HepG2 (cell line): ENCODE measurements around the gene CUL9. TPM values are rescaled to one million over a fixed set of nuclear protein-coding genes. Genes with fewer than 3 reads are reported as not detected.
A peak's percentile ranks its signal among the peaks of the same experiment; 100 is the strongest.

Source experiments
- CC2D1A ChIP-seq: sonication (generic); formaldehyde crosslinking; IDR thresholded peaks from 2 replicates; pipeline ENCODE4 v1.8.1; 2023; ENCODE audit warnings: mild to moderate bottlenecking, missing genetic modification reagents
- MLX ChIP-seq: IDR thresholded peaks from 2 replicates; pipeline ENCODE4 v1.6.1; 2016
- NFKBIZ ChIP-seq: IDR thresholded peaks from 2 replicates; pipeline ENCODE4 v1.6.1; 2018; ENCODE audit warnings: missing genetic modification reagents, missing compliant biosample characterization
- PCBP1 ChIP-seq: fragments of 200-400 bp; formaldehyde crosslinking; IDR thresholded peaks from 2 replicates; pipeline ENCODE4 v1.6.1; 2017; ENCODE audit warnings: mild to moderate bottlenecking, low read depth, low read length, borderline replicate concordance
- PHF8 ChIP-seq: sonication (generic); formaldehyde crosslinking; IDR thresholded peaks from 2 replicates; pipeline ENCODE4 v1.5.0; 2020; ENCODE audit warnings: missing genetic modification reagents
- PREB ChIP-seq: sonication (generic); formaldehyde crosslinking; IDR thresholded peaks from 2 replicates; pipeline ENCODE4 v1.4.0; 2020; ENCODE audit warnings: missing genetic modification reagents
- SNRNP70 ChIP-seq: fragments of 200-400 bp; formaldehyde crosslinking; IDR thresholded peaks from 2 replicates; pipeline ENCODE4 v1.6.1; 2017; ENCODE audit warnings: mild to moderate bottlenecking, low read depth, low read length, moderate library complexity
- SPEN ChIP-seq: sonication (generic); formaldehyde crosslinking; IDR thresholded peaks from 2 replicates; pipeline ENCODE4 v1.5.1; 2020; ENCODE audit warnings: low read depth, mild to moderate bottlenecking, missing genetic modification reagents
- U2AF2 ChIP-seq: fragments of 200-400 bp; formaldehyde crosslinking; IDR thresholded peaks from 2 replicates; pipeline ENCODE4 v1.6.1; 2017; ENCODE audit warnings: low read depth, mild to moderate bottlenecking, low read length
- ZKSCAN1 ChIP-seq: fragments of 150-350 bp; IDR thresholded peaks from 2 replicates; pipeline ENCODE4 v1.6.1; 2014; ENCODE audit warnings: low read length
- ZNF3 ChIP-seq: IDR thresholded peaks from 2 replicates; pipeline ENCODE4 v1.7.0; 2017; ENCODE audit warnings: inconsistent platforms
- ZNF331 ChIP-seq: sonication (generic); formaldehyde crosslinking; IDR thresholded peaks from 2 replicates; pipeline ENCODE4 v1.4.0; 2020; ENCODE audit warnings: missing genetic modification reagents
- ZNF770 ChIP-seq: sonication (generic); formaldehyde crosslinking; IDR thresholded peaks from 2 replicates; pipeline ENCODE4 v1.5.0; 2020; ENCODE audit warnings: mild to moderate bottlenecking, missing genetic modification reagents
- ZNF878 ChIP-seq: sonication (generic); formaldehyde crosslinking; IDR thresholded peaks from 2 replicates; pipeline ENCODE4 v1.8.1; 2023; ENCODE audit warnings: mild to moderate bottlenecking, missing genetic modification reagents, moderate library complexity
- ZSCAN9 ChIP-seq: IDR thresholded peaks from 2 replicates; pipeline ENCODE4 v1.6.1; 2016; ENCODE audit warnings: borderline replicate concordance
- polyA plus RNA-seq, 8 experiments: library from polyadenylated mRNA; depleted of rRNA in 3 of 8; stranded (reverse) in 7 of 8; unstranded in 1 of 8; fragments of >200 nt; fragmentation: Illumina TruSeq in 4 of 8; extraction: Trizol in 4 of 8; gene quantifications; 2 replicates each; pipeline versions ENCODE4 v1.2.1 to v1.2.3, GENCODE V29; 2011 to 2016; ENCODE audit warnings: low read depth in 4 of 8, missing spikeins in 1 of 8, mixed read lengths in 1 of 8; ENCODE audit not compliant: insufficient read depth in 1 of 8
- total RNA-seq, 5 experiments: library from RNA; depleted of rRNA; stranded (reverse); fragments of >200 nt; fragmentation: Illumina TruSeq; extraction: Trizol; gene quantifications; 2 replicates each; pipeline ENCODE4 v1.2.3, GENCODE V29; 2016; ENCODE audit warnings: low read depth in 1 of 5
- TF ChIP-seq, protein P1 (sequence below): sonication (generic); formaldehyde crosslinking; IDR thresholded peaks from 2 replicates; pipeline ENCODE4 v1.9.0; 2022; ENCODE audit warnings: missing genetic modification reagents, mild to moderate bottlenecking, borderline replicate concordance
- TF ChIP-seq, protein P2 (sequence below): sonication (generic); formaldehyde crosslinking; IDR thresholded peaks from 2 replicates; pipeline ENCODE4 v1.9.0; 2021; ENCODE audit warnings: missing genetic modification reagents, borderline replicate concordance
- TF ChIP-seq, protein P3 (sequence below): sonication (generic); formaldehyde crosslinking; IDR thresholded peaks from 2 replicates; pipeline ENCODE4 v1.8.0; 2022; ENCODE audit warnings: missing genetic modification reagents, mild to moderate bottlenecking, moderate library complexity, borderline replicate concordance

CUL9 gene
- total and polyA plus RNA-seq, 2 of the 13 experiments (the other 11 are each of a cell fraction or from before 2014, with no cell fraction given), result 11.4 to 13.7 TPM

DNA sequence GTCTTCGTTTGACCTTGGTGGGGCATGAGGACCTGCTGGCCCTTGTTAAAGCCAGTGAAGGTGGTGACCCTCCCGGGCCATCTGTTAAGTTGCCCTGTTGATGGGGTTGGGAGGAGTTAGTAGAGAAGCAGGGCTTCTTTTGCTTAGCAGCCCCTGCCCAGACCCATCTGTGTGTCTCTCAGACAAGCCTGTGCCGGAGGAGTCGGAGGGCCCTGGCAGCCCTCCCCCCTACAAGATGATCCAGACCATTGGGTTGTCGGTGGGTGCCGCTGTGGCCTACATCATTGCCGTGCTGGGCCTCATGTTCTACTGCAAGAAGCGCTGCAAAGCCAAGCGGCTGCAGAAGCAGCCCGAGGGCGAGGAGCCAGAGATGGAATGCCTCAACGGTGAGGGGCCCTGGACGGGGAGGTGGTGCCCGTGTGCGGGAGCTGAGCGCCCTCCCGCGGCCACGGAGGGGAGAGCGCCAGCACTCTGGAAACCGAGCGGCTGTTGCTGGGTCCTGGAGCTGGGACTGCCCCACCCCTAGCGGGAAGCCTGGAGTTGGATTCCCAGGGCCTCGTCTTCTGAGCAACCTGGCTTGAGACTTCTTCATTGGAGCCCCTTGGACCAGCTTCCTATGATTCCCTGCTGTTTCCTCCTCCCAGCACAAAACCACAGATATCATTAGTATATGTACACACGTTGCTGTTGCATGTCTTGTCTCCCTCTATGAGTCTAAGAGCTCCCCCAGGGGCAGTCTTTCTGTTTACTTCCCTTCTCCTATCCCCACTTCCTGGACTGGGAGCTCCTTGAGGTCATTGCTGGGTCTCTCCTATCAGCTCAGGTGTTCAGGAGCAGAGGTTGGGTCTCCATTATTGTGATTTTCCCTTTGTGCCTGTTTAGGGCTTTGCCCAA, 38.5 kb upstream of the CUL9 start (continued):
- TF ChIP-seq, protein P1, sequence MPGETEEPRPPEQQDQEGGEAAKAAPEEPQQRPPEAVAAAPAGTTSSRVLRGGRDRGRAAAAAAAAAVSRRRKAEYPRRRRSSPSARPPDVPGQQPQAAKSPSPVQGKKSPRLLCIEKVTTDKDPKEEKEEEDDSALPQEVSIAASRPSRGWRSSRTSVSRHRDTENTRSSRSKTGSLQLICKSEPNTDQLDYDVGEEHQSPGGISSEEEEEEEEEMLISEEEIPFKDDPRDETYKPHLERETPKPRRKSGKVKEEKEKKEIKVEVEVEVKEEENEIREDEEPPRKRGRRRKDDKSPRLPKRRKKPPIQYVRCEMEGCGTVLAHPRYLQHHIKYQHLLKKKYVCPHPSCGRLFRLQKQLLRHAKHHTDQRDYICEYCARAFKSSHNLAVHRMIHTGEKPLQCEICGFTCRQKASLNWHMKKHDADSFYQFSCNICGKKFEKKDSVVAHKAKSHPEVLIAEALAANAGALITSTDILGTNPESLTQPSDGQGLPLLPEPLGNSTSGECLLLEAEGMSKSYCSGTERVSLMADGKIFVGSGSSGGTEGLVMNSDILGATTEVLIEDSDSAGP (CRISPR knock-in tag), result peak; percentile 92
- peak; percentile 88 for TF ChIP-seq ZNF331 (CRISPR knock-in tag)
- TF ChIP-seq NFKBIZ (CRISPR knock-in tag), result 0 out of 2 replicates have a peak, but pooled peaks have one; percentile 64
- no peak for TF ChIP-seq ZNF770
- TF ChIP-seq ZSCAN9 (CRISPR knock-in tag), result peak; percentile 60; the same call in 1 of the 2 replicates
- TF ChIP-seq, protein P2, sequence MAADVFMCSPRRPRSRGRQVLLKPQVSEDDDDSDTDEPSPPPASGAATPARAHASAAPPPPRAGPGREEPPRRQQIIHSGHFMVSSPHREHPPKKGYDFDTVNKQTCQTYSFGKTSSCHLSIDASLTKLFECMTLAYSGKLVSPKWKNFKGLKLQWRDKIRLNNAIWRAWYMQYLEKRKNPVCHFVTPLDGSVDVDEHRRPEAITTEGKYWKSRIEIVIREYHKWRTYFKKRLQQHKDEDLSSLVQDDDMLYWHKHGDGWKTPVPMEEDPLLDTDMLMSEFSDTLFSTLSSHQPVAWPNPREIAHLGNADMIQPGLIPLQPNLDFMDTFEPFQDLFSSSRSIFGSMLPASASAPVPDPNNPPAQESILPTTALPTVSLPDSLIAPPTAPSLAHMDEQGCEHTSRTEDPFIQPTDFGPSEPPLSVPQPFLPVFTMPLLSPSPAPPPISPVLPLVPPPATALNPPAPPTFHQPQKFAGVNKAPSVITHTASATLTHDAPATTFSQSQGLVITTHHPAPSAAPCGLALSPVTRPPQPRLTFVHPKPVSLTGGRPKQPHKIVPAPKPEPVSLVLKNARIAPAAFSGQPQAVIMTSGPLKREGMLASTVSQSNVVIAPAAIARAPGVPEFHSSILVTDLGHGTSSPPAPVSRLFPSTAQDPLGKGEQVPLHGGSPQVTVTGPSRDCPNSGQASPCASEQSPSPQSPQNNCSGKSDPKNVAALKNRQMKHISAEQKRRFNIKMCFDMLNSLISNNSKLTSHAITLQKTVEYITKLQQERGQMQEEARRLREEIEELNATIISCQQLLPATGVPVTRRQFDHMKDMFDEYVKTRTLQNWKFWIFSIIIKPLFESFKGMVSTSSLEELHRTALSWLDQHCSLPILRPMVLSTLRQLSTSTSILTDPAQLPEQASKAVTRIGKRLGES (CRISPR knock-in tag), result no peak
- TF ChIP-seq PCBP1, result 0 out of 2 replicates have a peak, but pooled peaks have one; percentile 74
- no peak for TF ChIP-seq MLX (CRISPR knock-in tag)
- no peak for TF ChIP-seq ZNF3 (CRISPR knock-in tag)
- peak; percentile 80 for TF ChIP-seq SPEN (CRISPR knock-in tag)
- no peak for TF ChIP-seq ZKSCAN1
- TF ChIP-seq PHF8, result peak; percentile 43; the same call in 1 of the 2 replicates
- TF ChIP-seq SNRNP70, result no peak
- TF ChIP-seq CC2D1A (CRISPR knock-in tag), result no peak
- TF ChIP-seq, protein P3, sequence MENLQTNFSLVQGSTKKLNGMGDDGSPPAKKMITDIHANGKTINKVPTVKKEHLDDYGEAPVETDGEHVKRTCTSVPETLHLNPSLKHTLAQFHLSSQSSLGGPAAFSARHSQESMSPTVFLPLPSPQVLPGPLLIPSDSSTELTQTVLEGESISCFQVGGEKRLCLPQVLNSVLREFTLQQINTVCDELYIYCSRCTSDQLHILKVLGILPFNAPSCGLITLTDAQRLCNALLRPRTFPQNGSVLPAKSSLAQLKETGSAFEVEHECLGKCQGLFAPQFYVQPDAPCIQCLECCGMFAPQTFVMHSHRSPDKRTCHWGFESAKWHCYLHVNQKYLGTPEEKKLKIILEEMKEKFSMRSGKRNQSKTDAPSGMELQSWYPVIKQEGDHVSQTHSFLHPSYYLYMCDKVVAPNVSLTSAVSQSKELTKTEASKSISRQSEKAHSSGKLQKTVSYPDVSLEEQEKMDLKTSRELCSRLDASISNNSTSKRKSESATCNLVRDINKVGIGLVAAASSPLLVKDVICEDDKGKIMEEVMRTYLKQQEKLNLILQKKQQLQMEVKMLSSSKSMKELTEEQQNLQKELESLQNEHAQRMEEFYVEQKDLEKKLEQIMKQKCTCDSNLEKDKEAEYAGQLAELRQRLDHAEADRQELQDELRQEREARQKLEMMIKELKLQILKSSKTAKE (CRISPR knock-in tag), result no peak
- TF ChIP-seq PREB, result no peak
- no peak for TF ChIP-seq U2AF2
- TF ChIP-seq ZNF878, result no peak
